ENCODE measurements around the gene CTNND2.

DNA sequence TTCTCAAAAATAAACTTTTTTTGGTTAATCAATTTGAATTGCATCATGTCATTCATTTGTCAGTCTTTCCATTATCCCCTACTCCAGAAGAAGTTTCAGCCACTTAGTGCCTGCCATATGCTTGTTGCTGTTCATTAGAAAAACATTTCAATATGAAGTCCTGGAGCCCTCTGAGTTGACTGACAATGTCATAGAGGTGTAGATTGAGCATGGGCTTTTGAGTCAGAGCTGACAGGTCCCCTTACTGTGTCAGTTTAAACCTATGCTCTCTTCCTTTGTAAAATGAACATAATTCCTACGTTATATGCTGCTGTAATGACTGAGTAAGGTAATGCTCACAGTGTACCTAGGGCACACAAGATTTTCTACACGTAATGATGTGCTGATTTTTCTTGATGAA lies 114.0 kb downstream of the CTNND2 start:
- TF ChIP-seq, protein P1, sequence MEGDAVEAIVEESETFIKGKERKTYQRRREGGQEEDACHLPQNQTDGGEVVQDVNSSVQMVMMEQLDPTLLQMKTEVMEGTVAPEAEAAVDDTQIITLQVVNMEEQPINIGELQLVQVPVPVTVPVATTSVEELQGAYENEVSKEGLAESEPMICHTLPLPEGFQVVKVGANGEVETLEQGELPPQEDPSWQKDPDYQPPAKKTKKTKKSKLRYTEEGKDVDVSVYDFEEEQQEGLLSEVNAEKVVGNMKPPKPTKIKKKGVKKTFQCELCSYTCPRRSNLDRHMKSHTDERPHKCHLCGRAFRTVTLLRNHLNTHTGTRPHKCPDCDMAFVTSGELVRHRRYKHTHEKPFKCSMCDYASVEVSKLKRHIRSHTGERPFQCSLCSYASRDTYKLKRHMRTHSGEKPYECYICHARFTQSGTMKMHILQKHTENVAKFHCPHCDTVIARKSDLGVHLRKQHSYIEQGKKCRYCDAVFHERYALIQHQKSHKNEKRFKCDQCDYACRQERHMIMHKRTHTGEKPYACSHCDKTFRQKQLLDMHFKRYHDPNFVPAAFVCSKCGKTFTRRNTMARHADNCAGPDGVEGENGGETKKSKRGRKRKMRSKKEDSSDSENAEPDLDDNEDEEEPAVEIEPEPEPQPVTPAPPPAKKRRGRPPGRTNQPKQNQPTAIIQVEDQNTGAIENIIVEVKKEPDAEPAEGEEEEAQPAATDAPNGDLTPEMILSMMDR (IDR thresholded peaks at IDR 0.05), result no peak
- TF ChIP-seq EZH2 (IDR thresholded peaks at IDR 0.05; ENCODE audit: borderline replicate concordance, insufficient read depth, low read depth, low read length, poor library complexity, severe bottlenecking), result no peak
